SJSA1 (cell line): ENCODE results near the gene CREB5. TPM values are rescaled to one million over a fixed set of nuclear protein-coding genes. Genes with fewer than 3 reads are reported as not detected.

Experiments
- DNase-seq, 2 experiments: peaks; one replicate each; pipeline ENCODE4 v3.0.0-alpha.2; 2015 to 2020; ENCODE audit warnings: low spot score in 2 of 2, low read depth in 1 of 2
- H3K27ac ChIP-seq: fragments of 250-450 bp; sonication (Bioruptor Pico); 2 replicates; pipeline ENCODE4 v1.5.1; 2020; ENCODE audit warnings: mild to moderate bottlenecking, moderate library complexity
- H3K27me3 ChIP-seq: fragments of 250-450 bp; sonication (Bioruptor Pico); replicated peaks from 2 replicates; pipeline ENCODE4 v1.5.1; 2020; ENCODE audit warnings: mild to moderate bottlenecking, moderate library complexity
- H3K36me3 ChIP-seq: fragments of 250-450 bp; sonication (Bioruptor Pico); 2 replicates; pipeline ENCODE4 v1.5.1; 2020; ENCODE audit warnings: mild to moderate bottlenecking
- H3K4me1 ChIP-seq: fragments of 250-450 bp; sonication (Bioruptor Pico); replicated peaks from 2 replicates; pipeline ENCODE4 v1.6.1; 2021; ENCODE audit warnings: mild to moderate bottlenecking
- H3K4me3 ChIP-seq: fragments of 250-450 bp; sonication (Bioruptor Pico); 2 replicates; pipeline ENCODE4 v1.5.1; 2020; ENCODE audit warnings: mild to moderate bottlenecking
- H3K9me3 ChIP-seq: fragments of 250-450 bp; sonication (Bioruptor Pico); replicated peaks from 2 replicates; pipeline ENCODE4 v1.5.1; 2020; ENCODE audit warnings: mild to moderate bottlenecking
- total RNA-seq: library from RNA; depleted of rRNA; stranded (reverse); fragments of >200 nt; shearing (Covaris generic); gene quantifications from 2 replicates; pipeline ENCODE4 v1.2.3, GENCODE V29; 2014

Gene CREB5
- total RNA-seq, 1 experiment from 2014 or later: 1.00 TPM

DNA sequence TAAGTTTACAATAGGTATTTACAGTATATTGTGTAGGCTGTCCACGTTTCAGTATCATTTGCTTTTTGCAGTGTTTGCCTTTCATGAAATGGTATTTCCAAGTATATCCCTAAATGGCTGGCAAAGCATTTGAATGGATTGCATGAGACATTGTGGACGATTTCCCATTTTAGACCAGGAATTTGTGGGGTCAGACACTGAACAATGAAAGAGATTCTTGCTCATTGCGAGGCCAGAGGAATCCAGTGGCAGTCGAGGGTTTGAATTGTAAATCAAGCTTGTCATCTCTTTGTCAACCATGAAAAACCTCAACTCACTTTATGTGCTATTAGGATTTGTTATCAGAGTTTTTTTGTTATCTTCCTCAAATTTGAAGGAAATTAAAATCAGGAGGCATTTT lies 70.8 kb downstream of the CREB5 start:
- H3K4me1 ChIP-seq: peaks cover 54% of the 10 kb centered on the region
- peak overlapping the region; percentile 38 for H3K27ac ChIP-seq
- H3K9me3 ChIP-seq: no peaks in the 10 kb centered on the region
- no peaks in the 10 kb centered on the region for H3K27me3 ChIP-seq
- H3K36me3 ChIP-seq: no peaks in the 10 kb centered on the region
- peak; percentile 54 to 66 for DNase-seq
- H3K4me3 ChIP-seq: no peak overlapping the region

DNA sequence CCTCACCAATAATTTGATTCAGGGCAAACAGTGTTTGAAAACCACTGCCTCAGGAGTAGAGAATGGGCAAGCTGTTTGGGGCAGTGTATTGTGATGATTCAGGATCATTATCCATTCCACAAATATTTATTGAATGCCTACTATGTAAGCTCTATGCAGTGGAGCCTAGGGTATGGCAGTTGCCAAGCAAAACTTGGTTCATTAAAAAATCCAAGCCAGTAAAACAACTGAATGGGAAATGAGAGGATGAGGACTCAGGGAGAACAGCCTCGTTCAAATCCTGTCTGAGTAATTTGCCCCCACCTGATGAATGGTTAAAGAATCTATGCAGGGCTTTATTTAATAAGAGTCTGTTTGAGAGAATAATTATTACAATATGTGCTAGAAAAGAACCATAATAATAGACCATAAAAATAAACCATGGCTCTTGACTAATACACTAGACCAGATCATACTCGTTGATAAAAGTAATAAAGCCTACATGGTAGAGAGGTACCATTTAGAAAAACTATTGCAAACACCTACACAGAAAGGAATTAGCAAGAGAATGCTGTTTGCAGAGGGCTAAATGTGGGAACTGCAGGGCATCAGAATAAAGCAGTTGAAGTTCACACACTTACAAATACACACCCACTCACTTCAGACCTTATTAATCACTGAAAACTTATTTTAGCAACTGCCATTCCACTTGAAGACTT lies 71.7 kb downstream of the CREB5 start:
- Histone ChIP-seq H3K27ac (no peak overlapping the region), H3K4me1 (peaks cover 47% of the 10 kb centered on the region), H3K27me3 (no peaks in the 10 kb centered on the region), H3K36me3 (no peaks in the 10 kb centered on the region), H3K9me3 (no peaks in the 10 kb centered on the region), H3K4me3 (no peak overlapping the region)
- peak in 1 of 2 experiments; percentile 42 for DNase-seq

DNA sequence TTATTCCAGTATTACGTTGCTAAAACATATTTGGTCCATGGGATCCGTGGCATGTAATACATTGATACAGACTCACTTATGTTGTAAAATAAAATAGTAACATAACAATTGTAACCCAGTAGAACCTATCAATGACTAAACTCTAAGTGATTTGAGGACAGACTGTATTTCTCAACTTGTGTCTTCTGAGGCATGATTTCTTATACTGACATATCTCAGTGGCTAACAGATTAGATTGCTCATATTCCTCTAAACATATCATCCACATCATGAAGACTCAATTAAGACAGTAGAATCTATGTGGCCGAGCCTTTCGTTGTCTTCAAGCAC lies 72.3 kb downstream of the CREB5 start:
- DNase-seq: no peak
- Histone ChIP-seq H3K4me1 (peaks cover 43% of the 10 kb centered on the region), H3K36me3 (no peaks in the 10 kb centered on the region), H3K9me3 (no peaks in the 10 kb centered on the region), H3K27ac (no peak overlapping the region), H3K27me3 (no peaks in the 10 kb centered on the region), H3K4me3 (no peak overlapping the region)

DNA sequence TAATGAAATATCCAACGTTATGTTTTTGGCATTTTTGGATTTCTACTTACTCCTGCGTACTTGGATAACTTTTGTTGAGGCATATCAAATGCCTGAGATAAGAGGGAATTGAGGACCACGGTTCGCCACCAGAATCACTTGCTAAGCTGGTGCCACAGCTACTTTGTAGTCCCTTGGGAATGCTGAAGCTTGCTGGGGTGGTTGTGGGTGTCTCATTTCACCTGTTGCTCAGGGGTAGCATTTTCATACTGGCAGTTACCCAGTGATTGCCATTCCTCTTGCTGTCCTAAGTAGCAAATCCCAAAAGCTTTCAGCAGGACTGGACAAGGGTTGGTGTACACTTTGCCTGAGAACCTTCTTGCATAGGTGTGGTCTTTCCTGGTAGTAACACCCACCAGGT lies 75.2 kb downstream of the CREB5 start:
- no peaks in the 10 kb centered on the region for H3K9me3 ChIP-seq
- no peaks in the 10 kb centered on the region for H3K36me3 ChIP-seq
- H3K27me3 ChIP-seq: no peaks in the 10 kb centered on the region
- DNase-seq: no peak
- no peak overlapping the region for H3K4me3 ChIP-seq
- no peak overlapping the region for H3K27ac ChIP-seq
- peaks cover 20% of the 10 kb centered on the region for H3K4me1 ChIP-seq

DNA sequence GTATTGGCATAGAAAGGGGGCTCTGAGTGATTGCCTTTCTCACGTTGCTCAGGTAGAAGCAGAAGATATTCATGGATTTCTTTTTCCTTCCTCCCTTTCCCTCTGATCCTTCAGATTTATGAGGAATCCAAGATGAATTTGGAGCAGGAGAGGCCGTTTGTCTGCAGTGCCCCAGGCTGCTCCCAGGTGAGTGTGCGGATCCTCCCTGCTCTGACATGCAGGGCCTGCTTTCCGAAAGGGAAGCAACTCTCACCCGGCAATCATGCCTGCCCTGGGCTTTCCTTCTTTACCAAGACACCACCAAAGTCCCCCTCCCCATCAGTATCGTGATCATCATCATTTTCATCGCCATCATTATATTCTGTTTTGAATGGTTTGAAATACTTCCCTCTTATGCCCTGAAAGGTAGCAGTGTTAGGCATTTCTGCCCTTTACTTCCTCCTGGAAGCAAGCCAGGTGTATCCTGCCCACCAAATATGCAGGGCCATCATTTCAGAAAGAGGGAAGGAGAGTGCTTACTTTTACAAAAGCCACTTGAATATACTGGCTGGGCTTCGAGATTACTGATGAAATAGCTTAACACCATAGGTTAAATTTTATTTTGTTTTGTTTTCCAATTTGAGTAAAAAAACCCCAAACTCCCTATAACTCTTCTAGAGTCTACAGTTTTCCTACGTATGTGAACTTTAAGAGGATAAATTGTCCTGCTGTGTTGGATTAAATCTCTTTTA lies 75.9 kb downstream of the CREB5 start:
- Histone ChIP-seq H3K27me3 (0 out of 2 replicates have a peak, but pooled peaks cover 3% of the 10 kb centered on the region), H3K9me3 (no peaks in the 10 kb centered on the region), H3K4me1 (peaks cover 13% of the 10 kb centered on the region), H3K4me3 (no peak overlapping the region), H3K36me3 (no peaks in the 10 kb centered on the region), H3K27ac (no peak overlapping the region)
- no peak for DNase-seq

DNA sequence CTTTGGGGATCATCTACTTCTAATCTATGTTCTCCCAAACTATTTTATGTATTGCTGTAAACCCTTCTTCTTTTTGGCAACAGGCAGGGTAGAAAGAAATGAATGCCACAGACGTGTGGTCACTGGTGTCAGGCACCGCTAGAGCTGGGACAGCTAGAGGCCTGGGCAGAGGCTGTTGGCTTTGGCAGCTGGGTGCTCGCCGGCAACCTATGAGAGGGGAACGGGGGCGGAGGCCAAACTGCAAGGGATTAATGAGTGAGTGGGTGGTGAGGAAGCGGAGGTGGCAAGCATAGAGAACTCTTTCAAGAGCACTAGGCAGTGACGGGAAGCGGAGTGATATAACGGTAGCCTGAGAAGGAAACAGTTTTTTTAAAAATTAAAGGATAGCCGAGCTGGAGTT lies 78.5 kb downstream of the CREB5 start:
- Histone ChIP-seq H3K4me3 (no peak overlapping the region), H3K9me3 (no peaks in the 10 kb centered on the region), H3K27ac (no peak overlapping the region), H3K36me3 (no peaks in the 10 kb centered on the region), H3K4me1 (no peaks in the 10 kb centered on the region), H3K27me3 (0 out of 2 replicates have a peak, but pooled peaks cover 6% of the 10 kb centered on the region)
- no peak for DNase-seq

DNA sequence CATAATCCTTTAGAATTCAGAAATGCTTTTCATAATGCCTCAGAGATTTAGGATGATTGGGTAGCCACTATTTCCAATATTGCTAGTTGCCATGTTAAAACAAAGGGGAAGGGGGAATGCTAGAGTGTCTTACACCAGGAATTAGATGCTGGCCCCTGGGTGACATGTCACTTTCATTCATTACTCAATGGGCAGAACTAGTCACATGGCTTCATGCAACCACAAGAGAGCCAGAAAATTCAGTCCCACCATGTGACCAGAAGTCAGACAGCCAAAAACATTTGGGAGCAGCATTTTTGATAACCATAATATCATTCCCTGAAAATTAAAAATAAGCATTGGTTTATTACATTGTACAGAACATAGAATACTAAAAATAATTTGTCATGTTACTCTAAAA lies 81.2 kb downstream of the CREB5 start:
- H3K9me3 ChIP-seq: no peaks in the 10 kb centered on the region
- no peaks in the 10 kb centered on the region for H3K4me1 ChIP-seq
- DNase-seq: no peak
- peaks cover 12% of the 10 kb centered on the region; the same call in 1 of the 2 replicates for H3K27me3 ChIP-seq
- H3K27ac ChIP-seq: no peak overlapping the region
- H3K4me3 ChIP-seq: no peak overlapping the region
- no peaks in the 10 kb centered on the region for H3K36me3 ChIP-seq

DNA sequence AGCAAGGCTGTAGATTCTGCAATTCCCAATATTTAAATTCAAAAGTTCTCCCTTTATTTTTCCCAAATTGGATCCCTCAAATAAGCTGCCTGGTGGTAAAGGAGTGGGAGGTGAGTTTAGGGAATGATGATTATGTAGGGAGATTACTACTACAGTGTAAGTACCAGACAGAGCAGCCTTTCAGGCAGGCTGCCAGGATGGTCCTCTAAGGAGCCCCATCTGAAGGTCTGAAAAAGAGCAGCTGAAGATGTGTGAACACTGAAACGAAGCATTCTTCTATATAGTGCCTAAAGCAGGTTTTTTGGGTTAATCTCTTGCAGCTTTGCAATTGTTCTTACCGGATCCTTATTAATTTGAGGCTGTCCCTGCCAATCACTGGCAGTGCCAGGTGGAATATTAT lies 84.7 kb downstream of the CREB5 start:
- H3K4me1 ChIP-seq: no peaks in the 10 kb centered on the region
- no peaks in the 10 kb centered on the region for H3K36me3 ChIP-seq
- no peaks in the 10 kb centered on the region for H3K9me3 ChIP-seq
- peaks cover 15% of the 10 kb centered on the region; the same call in 1 of the 2 replicates for H3K27me3 ChIP-seq
- DNase-seq: no peak
- H3K27ac ChIP-seq: no peak overlapping the region
- no peak overlapping the region for H3K4me3 ChIP-seq

DNA sequence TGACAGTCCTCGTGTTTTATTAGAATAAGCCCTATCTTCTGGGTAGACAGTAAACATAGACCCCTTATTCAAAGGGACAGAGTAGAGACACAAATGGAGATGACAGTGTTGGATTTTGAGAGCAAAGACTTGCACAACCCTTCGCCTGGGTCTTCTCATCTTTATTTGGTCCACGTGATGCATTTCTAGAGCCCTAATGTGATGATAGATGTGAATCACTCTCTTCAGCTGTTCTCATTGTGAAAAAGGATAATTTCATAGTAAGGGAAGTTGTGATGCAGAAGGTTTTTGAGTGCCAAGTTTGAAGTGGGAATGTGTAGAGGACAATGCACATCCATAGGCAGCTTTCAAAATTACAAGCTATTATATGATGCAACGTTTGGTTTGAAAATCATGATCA lies 86.3 kb downstream of the CREB5 start:
- H3K27me3 ChIP-seq: peaks cover 9% of the 10 kb centered on the region; the same call in 1 of the 2 replicates
- no peaks in the 10 kb centered on the region for H3K9me3 ChIP-seq
- no peaks in the 10 kb centered on the region for H3K36me3 ChIP-seq
- DNase-seq: no peak
- H3K4me3 ChIP-seq: no peak overlapping the region
- no peaks in the 10 kb centered on the region for H3K4me1 ChIP-seq
- H3K27ac ChIP-seq: no peak overlapping the region

DNA sequence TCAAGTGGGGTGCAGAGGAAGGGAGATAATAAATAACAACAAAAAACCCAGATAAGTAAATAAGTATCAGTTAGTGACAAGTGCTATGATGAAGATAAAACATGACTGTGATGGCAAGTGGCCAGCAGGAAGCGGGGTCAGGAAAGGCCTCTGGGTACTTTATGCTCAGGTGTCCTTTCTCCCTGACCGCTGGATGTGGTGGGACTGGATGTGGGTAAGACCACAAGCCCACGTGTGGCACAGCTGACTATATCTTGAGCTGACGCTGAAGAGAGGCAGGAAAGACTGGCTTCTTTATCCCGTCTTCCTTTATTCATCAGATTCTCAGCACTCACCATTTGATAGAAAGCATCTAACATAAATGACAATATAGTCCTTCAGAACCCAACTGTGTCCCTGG lies 87.8 kb downstream of the CREB5 start:
- H3K4me3 ChIP-seq: no peak overlapping the region
- no peaks in the 10 kb centered on the region for H3K9me3 ChIP-seq
- peaks cover 9% of the 10 kb centered on the region; the same call in 1 of the 2 replicates for H3K27me3 ChIP-seq
- no peak for DNase-seq
- no peaks in the 10 kb centered on the region for H3K36me3 ChIP-seq
- no peak overlapping the region for H3K27ac ChIP-seq
- H3K4me1 ChIP-seq: no peaks in the 10 kb centered on the region

DNA sequence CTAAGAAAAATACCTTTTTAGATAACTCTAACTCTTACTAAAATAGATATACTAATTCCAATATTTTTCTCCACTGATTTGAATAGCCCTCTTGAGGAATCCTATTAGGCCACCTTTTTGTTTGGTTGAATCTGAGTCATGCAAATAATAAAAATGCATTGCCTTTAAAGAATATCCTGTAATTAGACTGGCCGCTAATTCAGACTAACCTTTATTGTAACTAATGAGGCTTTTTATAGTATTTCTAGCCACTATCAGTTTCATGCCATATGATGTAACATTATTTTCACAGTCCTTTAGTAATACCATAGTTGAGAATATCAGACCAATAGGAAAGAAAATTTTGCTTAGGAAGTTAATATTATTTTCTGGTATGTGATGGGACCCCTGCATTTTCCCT lies 90.1 kb downstream of the CREB5 start:
- Histone ChIP-seq H3K27me3 (peaks cover 10% of the 10 kb centered on the region; the same call in 1 of the 2 replicates), H3K4me3 (no peak overlapping the region), H3K36me3 (no peaks in the 10 kb centered on the region), H3K9me3 (no peaks in the 10 kb centered on the region), H3K4me1 (no peaks in the 10 kb centered on the region), H3K27ac (no peak overlapping the region)
- DNase-seq: no peak

DNA sequence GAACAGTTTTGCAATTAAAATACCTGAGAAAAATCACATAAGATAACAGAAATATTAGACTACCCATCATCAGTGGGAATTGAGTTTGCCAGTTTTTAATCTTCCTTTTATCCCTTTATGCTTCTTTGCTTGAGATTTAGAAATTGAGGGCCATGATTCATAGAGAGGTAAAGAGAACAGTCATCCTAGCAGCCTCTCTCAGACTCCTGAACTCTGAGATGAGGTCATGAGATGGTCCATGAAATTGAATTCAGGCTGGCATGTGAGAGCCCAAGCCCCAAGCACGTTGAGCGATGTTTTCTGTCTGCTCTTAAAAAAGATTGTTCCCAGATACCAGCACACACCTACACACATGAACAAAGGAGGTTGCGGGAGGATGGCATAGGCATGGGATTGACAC lies 91.1 kb downstream of the CREB5 start:
- Histone ChIP-seq H3K27me3 (peaks cover 17% of the 10 kb centered on the region; the same call in 1 of the 2 replicates), H3K36me3 (no peaks in the 10 kb centered on the region), H3K27ac (no peak overlapping the region), H3K4me3 (no peak overlapping the region), H3K9me3 (no peaks in the 10 kb centered on the region), H3K4me1 (no peaks in the 10 kb centered on the region)
- no peak for DNase-seq

DNA sequence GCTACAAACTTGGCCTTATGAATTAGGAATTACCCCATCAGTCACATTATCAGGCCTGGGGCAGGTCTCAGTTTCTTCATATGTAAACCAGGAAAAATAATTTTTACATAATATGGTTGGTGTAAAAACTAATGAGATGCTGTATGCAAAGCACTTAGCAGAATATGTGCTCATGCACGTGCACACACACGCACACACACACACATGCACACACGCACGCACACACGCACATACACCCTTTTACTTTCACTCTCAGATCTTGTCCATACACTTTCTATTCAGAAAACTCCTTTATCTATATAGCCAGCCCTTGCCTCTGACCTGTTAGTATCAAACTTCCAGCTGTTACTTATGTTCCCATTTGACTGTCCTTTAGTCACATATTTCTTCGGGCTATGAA lies 92.7 kb downstream of the CREB5 start:
- Histone ChIP-seq H3K4me3 (no peak overlapping the region), H3K9me3 (no peaks in the 10 kb centered on the region), H3K27ac (no peak overlapping the region), H3K4me1 (no peaks in the 10 kb centered on the region), H3K27me3 (peaks cover 17% of the 10 kb centered on the region; the same call in 1 of the 2 replicates), H3K36me3 (no peaks in the 10 kb centered on the region)
- DNase-seq: no peak

DNA sequence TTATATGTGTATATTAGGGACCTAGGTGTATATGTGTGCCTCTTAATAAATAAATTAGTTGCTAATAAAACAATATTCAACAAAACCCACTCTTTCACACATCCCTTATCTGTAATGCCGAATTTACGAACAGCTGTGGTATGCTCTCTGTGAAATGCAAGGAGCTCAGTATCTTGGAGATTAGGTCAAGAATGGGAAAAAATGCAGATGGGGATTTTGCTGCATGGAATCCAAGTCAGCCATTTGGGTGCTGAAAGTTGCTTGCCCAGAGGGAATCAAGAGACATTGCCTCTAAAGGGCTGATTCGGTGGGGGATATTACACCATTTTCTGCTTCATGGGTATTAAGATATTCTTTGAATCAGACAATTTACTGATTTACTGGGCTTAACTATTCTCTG lies 93.5 kb downstream of the CREB5 start:
- no peaks in the 10 kb centered on the region for H3K36me3 ChIP-seq
- DNase-seq: no peak
- peaks cover 17% of the 10 kb centered on the region; the same call in 1 of the 2 replicates for H3K27me3 ChIP-seq
- no peaks in the 10 kb centered on the region for H3K4me1 ChIP-seq
- no peaks in the 10 kb centered on the region for H3K9me3 ChIP-seq
- H3K27ac ChIP-seq: no peak overlapping the region
- no peak overlapping the region for H3K4me3 ChIP-seq
